Endothelial cell of umbilical vein (primary cell): ENCODE results near the gene ANKRD44. TPM values are rescaled to one million over a fixed set of nuclear protein-coding genes. Genes with fewer than 3 reads are reported as not detected.

ENCODE experiments used
- BruUV-seq: library from RNA; stranded (reverse); fragments of 400-500 nt; replicated peaks from 2 replicates; lab custom pipeline; 2021; lab: Mats Ljungman, UMichigan
- CTCF ChIA-PET: fragments of 300-600, 350-600 bp; sonication (Branson Sonifier 250); formaldehyde crosslinking; loops from one replicate; lab custom pipeline; 2021; ENCODE audit warnings: antibody characterized with exemption, inconsistent platforms; lab: Charles Lee
- POLR2A ChIA-PET: fragments of 300-600, 350-600 bp; sonication (Branson Sonifier 250); formaldehyde crosslinking; loops from one replicate; lab custom pipeline; 2021; ENCODE audit warnings: antibody characterized with exemption, inconsistent platforms; lab: Charles Lee
- DNase-seq: peaks from one replicate; pipeline ENCODE4 v3.0.0-alpha.2; 2011; ENCODE audit warnings: low read depth, low spot score
- FAIRE-seq: peaks from 2 replicates; lab custom pipeline; 2011; peaks lifted over from hg19 to GRCh38; lab: Jason Lieb, UNC
- H2AFZ ChIP-seq: 2 replicates; pipeline ENCODE4 v1.6.0; 2012; ENCODE audit warnings: low read depth, low read length, control low read depth, inconsistent platforms
- H3K27ac ChIP-seq: 2 replicates; pipeline ENCODE4 v1.5.1; 2011; ENCODE audit warnings: low read depth, mild to moderate bottlenecking, control low read depth, low read length, moderate library complexity; ENCODE audit not compliant: insufficient read depth
- H3K27me3 ChIP-seq, 2 experiments: 2 replicates each; pipeline versions ENCODE4 v1.6.0 to v1.6.1; 2011; ENCODE audit warnings: low read length in 2 of 2, mixed read lengths in 1 of 2; ENCODE audit not compliant: control insufficient read depth in 2 of 2, insufficient read depth in 2 of 2
- H3K36me3 ChIP-seq, 2 experiments: 2 replicates in 1 of 2; 3 replicates in 1 of 2; pipeline ENCODE4 v1.5.1; 2011; ENCODE audit warnings: low read length in 2 of 2, mild to moderate bottlenecking in 1 of 2, moderate library complexity in 1 of 2; ENCODE audit not compliant: control insufficient read depth in 2 of 2, insufficient read depth in 2 of 2; ENCODE audit errors: extremely low read depth in 1 of 2
- H3K4me1 ChIP-seq: 3 replicates; pipeline ENCODE4 v1.5.1; 2011; ENCODE audit warnings: mild to moderate bottlenecking, low read length; ENCODE audit not compliant: control insufficient read depth, insufficient read depth; ENCODE audit errors: extremely low read depth
- H3K4me2 ChIP-seq: 2 replicates; pipeline ENCODE4 v1.6.1; 2011; ENCODE audit warnings: low read length, control low read depth, mixed read lengths; ENCODE audit not compliant: insufficient read depth
- H3K4me3 ChIP-seq, 3 experiments: fragments of 200-600 bp in 1 of 3; sonication (generic), shearing (Covaris generic) in 1 of 3; replicated peaks in 1 of 3; 2 replicates each; pipeline ENCODE4 v1.5.1; 2011 to 2016; ENCODE audit warnings: control low read depth in 3 of 3, low read length in 3 of 3, mild to moderate bottlenecking in 2 of 3, inconsistent platforms in 1 of 3, low read depth in 1 of 3, moderate library complexity in 1 of 3; ENCODE audit not compliant: insufficient read depth in 1 of 3
- H3K79me2 ChIP-seq: 2 replicates; pipeline ENCODE4 v1.6.0; 2012; ENCODE audit warnings: low read length, inconsistent platforms; ENCODE audit not compliant: control insufficient read depth, insufficient read depth
- H3K9ac ChIP-seq: replicated peaks from 2 replicates; pipeline ENCODE3; 2011; ENCODE audit warnings: low read length, control low read depth; ENCODE audit not compliant: insufficient read depth; ENCODE audit errors: extremely low read depth
- H3K9me1 ChIP-seq: replicated peaks from 3 replicates; pipeline ENCODE4 v1.6.0; 2011; ENCODE audit warnings: mild to moderate bottlenecking, low read length; ENCODE audit not compliant: control insufficient read depth, insufficient read depth; ENCODE audit errors: extremely low read depth
- H3K9me3 ChIP-seq: replicated peaks from 2 replicates; pipeline ENCODE4 v1.5.1; 2012; ENCODE audit warnings: low read length, inconsistent platforms; ENCODE audit not compliant: control insufficient read depth, insufficient read depth
- H4K20me1 ChIP-seq: replicated peaks from 2 replicates; pipeline ENCODE3; 2011; ENCODE audit warnings: mild to moderate bottlenecking, low read length; ENCODE audit not compliant: control insufficient read depth, insufficient read depth; ENCODE audit errors: extremely low read depth
- CTCF ChIP-seq, 2 donors: IDR thresholded peaks; 1 replicate in 1 of 2; 2 replicates in 1 of 2; pipeline ENCODE4 v1.5.1; 2011; ENCODE audit warnings: low read length in 2 of 2, mild to moderate bottlenecking in 2 of 2, moderate library complexity in 2 of 2, control low read depth in 1 of 2, inconsistent platforms in 1 of 2, low read depth in 1 of 2; ENCODE audit not compliant: insufficient read depth in 1 of 2; ENCODE audit errors: extremely low read depth in 1 of 2
- EZH2 ChIP-seq: IDR thresholded peaks from 2 replicates; pipeline ENCODE4 v1.6.1; 2012; ENCODE audit warnings: borderline replicate concordance, low read depth, mild to moderate bottlenecking, moderate library complexity, low read length, inconsistent platforms; ENCODE audit not compliant: severe bottlenecking
- FOS ChIP-seq: IDR thresholded peaks from 2 replicates; pipeline ENCODE4 v1.6.1; 2011; ENCODE audit warnings: mild to moderate bottlenecking, low read length, moderate library complexity, borderline replicate concordance; ENCODE audit not compliant: insufficient read depth
- GATA2 ChIP-seq: IDR thresholded peaks from 2 replicates; pipeline ENCODE4 v1.7.0; 2011; ENCODE audit warnings: low read depth, mild to moderate bottlenecking, moderate library complexity, mixed read lengths, low read length; ENCODE audit not compliant: insufficient read length, insufficient read depth
- JUN ChIP-seq: IDR thresholded peaks from 2 replicates; pipeline ENCODE4 v1.6.1; 2011; ENCODE audit warnings: borderline replicate concordance, low read depth; ENCODE audit not compliant: insufficient read length, insufficient read depth
- MAX ChIP-seq: IDR thresholded peaks from 2 replicates; pipeline ENCODE4 v1.6.1; 2011; ENCODE audit not compliant: insufficient read depth, insufficient read length
- dilution Hi-C: fragments of 300-500 bp; cut with MboI; formaldehyde crosslinking; loops from one replicate; pipeline ENCODE4 v1.15.0; 2019; ENCODE audit warnings: low sequenced_read_pairs; ENCODE audit not compliant: extremely low pct_ligation_motif_present
- intact Hi-C: fragments of 100-400 bp; cut with micrococcal nuclease; formaldehyde crosslinking; loops from one replicate; pipeline ENCODE4 v1.10.0; 2022
- polyA plus RNA-seq, 4 experiments: library from polyadenylated mRNA; depleted of rRNA in 3 of 4; stranded (reverse) in 3 of 4; unstranded in 1 of 4; fragments of >200 nt; gene quantifications; 2 replicates each; pipeline versions ENCODE4 v1.2.1 to v1.2.3, GENCODE V29; 2011 to 2012; ENCODE audit warnings: missing spikeins in 1 of 4
- total RNA-seq: library from RNA; stranded (reverse); gene quantifications from 2 replicates; pipeline ENCODE4 v1.2.3, GENCODE V29; 2021

The ANKRD44 gene
- total and polyA plus RNA-seq, 2 donors (not counting 3 experiments of a cell fraction or from before 2014, with no cell fraction given), result 3.4 to 6.1 TPM

- Histone ChIP-seq H3K4me1 (no peaks in the 10 kb centered on the region), H3K4me2 (no peak overlapping the region), H3K9ac (no peak overlapping the region), H2AFZ (no peak overlapping the region), H4K20me1 (no peaks in the 10 kb centered on the region), H3K9me3 (no peaks in the 10 kb centered on the region), H3K36me3 (no peaks in the 10 kb centered on the region), H3K27me3 (no peaks in the 10 kb centered on the region), H3K4me3 (no peak overlapping the region), H3K79me2 (no peaks in the 10 kb centered on the region), H3K9me1 (no peaks in the 10 kb centered on the region), H3K27ac (no peak overlapping the region)
- ChIA-PET CTCF (no interaction called here), POLR2A (no interaction called here)
- intact Hi-C loops, result no loop called here
- dilution Hi-C loops, result no loop called here
- TF ChIP-seq EZH2, result no peak
- TF ChIP-seq FOS, result no peak
- TF ChIP-seq GATA2, result peak; percentile 26
- DNase-seq (peak; percentile 25), FAIRE-seq (no peak)
- no TSS peak for BruUV-seq
These were observed 333.1 kb downstream of the ANKRD44 start for GRCh38 chr2:196977507-196977906.

- no peaks in the 10 kb centered on the region for H3K36me3 ChIP-seq
- no peaks in the 10 kb centered on the region for H3K27me3 ChIP-seq
- no peaks in the 10 kb centered on the region for H3K79me2 ChIP-seq
- no peak for DNase-seq
- H3K4me2 ChIP-seq, result no peak overlapping the region
- H4K20me1 ChIP-seq, result no peaks in the 10 kb centered on the region
- no peak overlapping the region for H3K9ac ChIP-seq
- no peak for FAIRE-seq
- intact Hi-C loops (no loop called here), dilution Hi-C loops (no loop called here)
- ChIA-PET CTCF (interaction anchor here (0.7 kb wide), 1 partner anchor 140 kb away, joined by 3 read pairs; no protein-coding TSS in a partner anchor), POLR2A (no interaction called here)
- no peak overlapping the region for H3K27ac ChIP-seq
- no peaks in the 10 kb centered on the region for H3K9me1 ChIP-seq
- H2AFZ ChIP-seq, result no peak overlapping the region
- no peaks in the 10 kb centered on the region for H3K4me1 ChIP-seq
- H3K4me3 ChIP-seq, result no peak overlapping the region
- no peaks in the 10 kb centered on the region for H3K9me3 ChIP-seq
- no TSS peak for BruUV-seq
- no peak for TF ChIP-seq MAX
- no peak for TF ChIP-seq CTCF (IDR thresholded peaks at IDR 0.05; ENCODE audit: extremely low read depth in 1 of 2, insufficient read depth in 1 of 2, low read depth in 1 of 2, low read length in 2 of 2)
- TF ChIP-seq JUN, result no peak
These were observed 335.6 kb downstream of the ANKRD44 start for GRCh38 chr2:196974970-196975369.
